A204.1 (cell line): ENCODE data around the gene ESF1.

ENCODE experiments used
- FAIRE-seq: peaks from 2 replicates; lab custom pipeline; 2012; peaks lifted over from hg19 to GRCh38; lab: Jason Lieb, UNC

The ESF1 gene, protein sequence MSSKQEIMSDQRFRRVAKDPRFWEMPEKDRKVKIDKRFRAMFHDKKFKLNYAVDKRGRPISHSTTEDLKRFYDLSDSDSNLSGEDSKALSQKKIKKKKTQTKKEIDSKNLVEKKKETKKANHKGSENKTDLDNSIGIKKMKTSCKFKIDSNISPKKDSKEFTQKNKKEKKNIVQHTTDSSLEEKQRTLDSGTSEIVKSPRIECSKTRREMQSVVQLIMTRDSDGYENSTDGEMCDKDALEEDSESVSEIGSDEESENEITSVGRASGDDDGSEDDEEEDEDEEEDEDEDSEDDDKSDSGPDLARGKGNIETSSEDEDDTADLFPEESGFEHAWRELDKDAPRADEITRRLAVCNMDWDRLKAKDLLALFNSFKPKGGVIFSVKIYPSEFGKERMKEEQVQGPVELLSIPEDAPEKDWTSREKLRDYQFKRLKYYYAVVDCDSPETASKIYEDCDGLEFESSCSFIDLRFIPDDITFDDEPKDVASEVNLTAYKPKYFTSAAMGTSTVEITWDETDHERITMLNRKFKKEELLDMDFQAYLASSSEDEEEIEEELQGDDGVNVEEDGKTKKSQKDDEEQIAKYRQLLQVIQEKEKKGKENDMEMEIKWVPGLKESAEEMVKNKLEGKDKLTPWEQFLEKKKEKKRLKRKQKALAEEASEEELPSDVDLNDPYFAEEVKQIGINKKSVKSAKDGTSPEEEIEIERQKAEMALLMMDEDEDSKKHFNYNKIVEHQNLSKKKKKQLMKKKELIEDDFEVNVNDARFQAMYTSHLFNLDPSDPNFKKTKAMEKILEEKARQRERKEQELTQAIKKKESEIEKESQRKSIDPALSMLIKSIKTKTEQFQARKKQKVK

DNA sequence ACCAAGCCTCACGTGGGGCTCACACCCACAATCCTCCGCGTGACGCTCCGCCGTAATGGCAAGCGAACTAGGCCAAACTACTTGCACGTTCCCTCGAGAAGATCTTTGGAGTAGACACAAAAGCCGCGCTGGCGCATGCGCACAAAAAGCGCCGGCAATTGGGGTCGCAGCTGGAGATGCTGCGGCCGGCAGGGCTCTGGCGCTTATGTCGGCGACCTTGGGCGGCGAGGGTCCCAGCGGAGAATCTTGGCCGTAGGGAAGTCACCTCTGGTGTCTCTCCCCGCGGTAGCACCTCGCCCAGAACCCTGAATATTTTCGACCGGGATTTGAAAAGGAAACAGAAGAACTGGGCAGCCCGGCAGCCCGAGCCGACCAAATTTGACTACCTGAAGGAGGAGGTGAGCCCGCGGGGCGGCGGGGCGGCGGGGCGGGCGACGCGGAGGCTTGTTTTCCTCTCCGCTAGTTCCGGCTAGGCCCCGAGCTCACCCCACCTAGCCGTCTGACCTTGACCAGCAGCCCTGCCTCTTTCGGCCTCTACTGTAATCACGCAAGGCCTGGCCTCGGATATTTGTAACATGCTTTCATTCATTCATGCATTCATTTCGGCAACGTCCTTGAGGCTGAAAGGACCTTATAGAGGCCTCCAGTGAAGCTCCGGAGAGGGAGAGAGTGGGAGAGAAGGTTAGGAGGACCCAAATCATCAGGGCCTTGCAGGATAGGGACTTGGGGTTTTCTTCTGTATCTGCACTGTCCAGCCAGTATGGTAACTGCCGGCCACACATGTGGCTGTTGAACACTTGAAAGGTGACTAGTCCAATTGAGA is at the start of gene ESF1, which contains the start of gene NDUFAF5:
TSS of gene ESF1 (minus strand) at position 27 of the 823 bp plus-strand sequence. CDS start 1,779 bp downstream, outside the sequence.
TSS of gene NDUFAF5 (plus strand) at position 136 of the 823 bp plus-strand sequence. CDS start at position 177, 41 bp downstream.
- peak; percentile 82 for FAIRE-seq

DNA sequence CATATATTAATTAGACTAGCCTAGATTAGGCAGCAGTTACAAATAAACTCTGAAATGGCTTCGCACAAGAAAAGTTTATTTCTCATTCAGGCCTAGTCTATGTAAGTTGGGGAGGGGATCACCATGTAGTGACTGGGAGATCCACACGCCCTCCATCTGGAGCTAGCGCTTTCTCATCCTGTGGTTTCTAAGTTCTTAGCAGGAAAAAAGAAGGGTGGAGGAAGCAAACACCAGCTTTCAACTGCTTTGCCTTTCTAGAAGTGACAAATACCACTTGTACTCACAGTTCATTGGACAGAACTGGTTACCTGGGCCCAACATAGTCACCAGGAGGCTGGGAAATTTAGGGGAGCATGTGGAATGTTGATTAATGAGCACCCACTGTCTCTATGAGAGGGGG is 46.8 kb upstream of the ESF1 start:
- FAIRE-seq, result no peak

DNA sequence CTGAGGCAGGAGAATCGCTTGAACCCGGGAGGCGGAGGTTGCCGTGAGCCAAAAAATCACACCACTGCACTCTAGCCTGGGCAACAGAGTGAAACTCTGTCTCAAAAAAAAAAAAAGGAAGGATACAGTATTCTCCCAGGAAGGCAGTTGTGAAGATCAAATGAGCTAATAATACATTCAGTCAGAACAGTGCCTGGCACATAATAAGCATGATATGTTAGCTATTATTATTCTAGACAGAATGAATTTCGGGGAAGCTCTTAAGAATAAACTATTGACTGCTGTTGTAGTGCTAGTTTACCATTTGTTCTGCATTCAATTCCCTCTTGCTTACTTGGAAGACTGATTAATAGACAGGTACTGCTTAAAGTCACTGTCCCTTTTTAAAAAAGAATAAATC is 40.7 kb upstream of the ESF1 start:
- FAIRE-seq, result no peak

DNA sequence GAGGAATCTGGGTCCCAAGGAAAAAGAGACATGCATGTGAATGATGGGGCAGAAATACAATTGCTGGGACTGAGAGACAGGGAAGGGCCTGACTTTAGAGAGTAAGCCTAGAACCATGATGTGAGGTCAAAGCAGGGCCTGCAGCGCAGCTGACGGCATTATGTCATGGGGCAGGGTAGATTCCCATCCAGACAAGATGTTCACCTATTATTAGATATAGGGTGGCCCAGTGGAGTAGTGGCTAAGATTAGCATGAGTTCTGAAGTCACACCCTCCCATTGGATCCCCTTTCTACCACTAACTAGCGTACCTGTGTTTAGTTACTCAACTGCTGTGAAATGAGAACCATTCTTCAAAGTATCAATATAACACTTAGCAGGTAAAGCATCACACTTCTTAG is 39.7 kb upstream of the ESF1 start:
- FAIRE-seq, result no peak

DNA sequence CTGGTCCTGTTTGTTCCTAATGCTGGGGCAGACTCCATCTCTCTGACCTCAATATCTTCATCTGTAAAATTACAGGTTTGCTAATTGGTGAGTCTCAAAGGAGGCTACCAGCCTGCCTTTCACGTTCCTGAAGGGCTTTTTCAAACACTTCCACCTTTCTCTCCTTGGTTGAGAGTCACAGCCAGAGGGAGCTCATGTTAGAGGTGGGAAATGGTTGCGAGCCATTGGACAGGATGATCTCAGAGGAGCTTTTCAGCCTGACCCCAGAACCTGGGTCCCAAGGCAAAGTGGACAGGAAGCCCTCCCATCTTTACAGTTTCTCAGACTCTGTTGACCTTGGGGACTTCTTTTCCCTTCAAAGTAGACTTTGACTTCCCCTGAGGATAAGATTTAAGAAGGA is 37.7 kb upstream of the ESF1 start:
- no peak for FAIRE-seq

DNA sequence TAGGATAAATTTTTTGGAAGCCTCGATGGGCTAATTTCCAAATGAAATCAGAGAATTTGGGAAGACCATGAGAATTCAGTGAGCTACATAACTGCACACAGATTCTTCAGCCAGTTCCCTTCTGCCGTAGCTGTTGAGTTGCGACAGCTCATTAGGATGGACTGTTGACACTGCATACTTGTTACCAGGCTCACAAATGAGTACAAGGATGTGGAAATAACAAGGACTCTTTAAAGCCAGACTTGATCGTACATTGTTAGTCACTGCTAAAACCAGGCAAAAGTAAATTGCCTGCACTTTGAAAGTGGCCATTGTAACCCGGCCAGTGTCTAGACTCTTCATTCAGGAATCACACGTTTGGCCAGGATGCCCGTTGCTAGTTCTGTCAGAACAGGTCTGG is 37.2 kb upstream of the ESF1 start:
- no peak for FAIRE-seq

DNA sequence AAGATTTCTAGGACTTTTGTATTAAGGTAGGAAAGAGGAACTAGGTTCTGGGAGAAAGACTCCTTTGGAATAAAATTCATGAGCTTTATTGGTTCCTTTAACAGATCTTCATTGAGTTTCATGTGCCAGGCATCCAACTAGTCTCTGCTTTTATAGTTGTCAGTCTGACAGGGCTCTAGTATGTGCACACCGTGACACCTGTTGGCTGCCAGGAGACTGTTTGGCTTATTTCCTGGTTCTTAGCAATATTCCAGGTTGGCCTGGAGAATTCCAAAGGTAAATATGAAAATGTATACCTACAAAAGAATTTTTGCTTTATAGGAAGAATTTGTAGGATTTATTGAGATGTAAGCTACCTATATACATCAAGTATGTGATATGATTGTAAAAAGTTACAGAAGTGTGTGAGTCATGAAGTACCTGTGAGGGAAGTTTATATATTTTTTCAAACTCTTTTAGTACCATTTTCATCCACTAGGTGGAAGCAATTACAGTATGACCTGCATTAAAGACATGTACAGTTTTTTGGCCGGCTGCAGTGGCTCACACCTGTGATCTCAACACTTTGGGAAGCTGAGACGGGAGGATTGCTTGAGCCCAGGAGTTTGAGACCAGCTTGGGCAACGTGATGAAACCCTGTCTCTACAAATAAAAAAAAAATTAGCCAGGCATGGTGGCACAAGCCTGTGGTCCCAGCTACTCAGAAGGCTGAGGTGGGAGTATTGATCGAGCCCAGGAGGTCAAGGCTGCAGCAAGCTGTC is 35.3 kb upstream of the ESF1 start:
- peak; percentile 90 for FAIRE-seq

DNA sequence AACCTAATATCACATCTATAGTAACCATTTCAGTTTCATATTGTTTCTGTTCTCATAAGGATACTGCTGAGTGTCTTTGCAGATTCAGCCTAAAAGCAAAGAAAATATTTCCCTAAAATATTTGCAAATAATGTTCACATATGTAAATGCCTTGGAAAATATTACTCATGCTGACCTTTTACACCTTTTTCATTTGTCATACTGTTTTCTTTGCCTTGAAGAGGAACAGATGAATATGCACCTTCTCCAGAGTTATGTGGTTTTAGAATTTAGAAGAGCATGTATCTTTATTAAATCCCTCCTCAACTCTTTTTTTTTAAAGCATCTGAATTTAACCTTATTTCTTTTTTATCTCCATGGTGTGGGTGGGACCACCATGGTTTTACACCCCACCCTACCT is 32.6 kb upstream of the ESF1 start:
- FAIRE-seq, result no peak

DNA sequence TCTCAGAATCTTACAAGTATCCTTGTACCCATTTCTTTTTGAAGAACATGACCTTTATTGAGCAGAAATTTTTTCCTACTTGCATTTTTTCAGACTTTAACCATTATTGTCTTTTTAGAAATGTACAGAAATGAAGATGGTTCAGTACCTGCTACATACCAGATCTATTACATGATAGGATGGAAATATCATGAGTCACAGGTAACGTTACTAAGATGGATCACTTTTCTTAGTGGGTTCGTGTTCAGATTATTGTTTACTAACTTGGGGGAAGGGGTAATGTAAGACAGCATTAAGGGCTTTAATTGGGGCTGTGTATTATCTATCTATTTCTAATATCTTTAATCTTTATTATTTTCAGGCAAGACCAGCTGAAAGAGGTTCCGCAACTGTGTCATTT is 32.0 kb upstream of the ESF1 start:
- no peak for FAIRE-seq

DNA sequence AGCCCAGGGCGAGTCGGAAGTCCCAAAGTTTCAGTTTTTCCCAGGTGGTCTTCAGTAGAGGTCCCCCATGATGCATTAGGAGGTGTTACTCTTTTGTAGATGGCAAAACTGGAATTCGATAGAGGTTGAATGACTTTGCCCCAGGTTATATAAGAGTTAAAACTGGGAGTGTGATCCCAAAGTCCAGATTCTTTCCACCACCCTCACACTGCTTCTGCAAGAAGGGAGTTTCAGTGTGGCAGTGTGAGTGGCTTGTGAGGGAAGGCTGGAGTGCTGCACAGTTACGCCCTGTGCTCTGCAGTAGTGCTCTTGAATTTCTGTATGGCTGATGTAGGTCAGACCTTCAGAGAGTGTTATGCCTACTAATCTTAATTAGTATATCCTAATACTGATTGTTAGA is 30.0 kb upstream of the ESF1 start:
- FAIRE-seq, result no peak

DNA sequence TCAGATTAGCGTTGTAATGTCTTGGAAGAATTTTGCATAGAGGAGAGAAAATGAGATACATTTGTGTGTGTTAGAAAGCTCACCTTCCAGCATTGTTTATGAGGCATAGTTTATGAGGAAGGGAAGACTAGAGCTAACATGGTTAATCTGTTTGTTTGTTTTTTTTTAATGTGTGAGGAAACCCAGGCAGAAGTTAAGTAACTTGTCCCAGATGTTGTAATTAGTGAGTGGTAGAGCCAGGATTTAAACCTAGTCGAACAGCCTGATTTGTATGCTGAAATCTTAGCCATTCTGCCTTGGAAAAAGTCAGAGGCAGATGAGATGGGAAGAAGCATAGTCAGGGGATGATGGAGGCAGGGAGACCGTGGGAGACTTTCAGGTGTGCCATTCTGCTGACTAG is 29.2 kb upstream of the ESF1 start:
- no peak for FAIRE-seq

DNA sequence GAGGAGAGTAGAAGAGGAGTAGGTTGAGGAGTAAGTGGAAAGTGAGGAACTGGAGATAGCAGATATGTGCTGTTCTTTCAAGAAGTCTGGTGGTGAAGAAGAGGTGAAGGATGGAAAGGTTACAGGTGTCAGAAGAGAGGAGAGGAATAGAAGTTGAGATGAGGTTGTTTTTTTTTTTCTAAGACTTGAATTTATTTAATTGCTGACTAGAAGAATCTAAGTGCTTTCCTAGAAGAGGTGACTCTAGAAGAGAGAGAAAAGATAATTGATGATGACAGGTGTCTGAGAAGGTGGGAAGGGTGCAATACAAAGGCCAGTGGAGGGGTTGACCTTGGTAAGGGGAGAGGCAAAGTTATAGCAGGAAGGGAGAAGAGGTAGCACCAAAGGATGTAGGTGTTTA is 25.7 kb upstream of the ESF1 start:
- no peak for FAIRE-seq

DNA sequence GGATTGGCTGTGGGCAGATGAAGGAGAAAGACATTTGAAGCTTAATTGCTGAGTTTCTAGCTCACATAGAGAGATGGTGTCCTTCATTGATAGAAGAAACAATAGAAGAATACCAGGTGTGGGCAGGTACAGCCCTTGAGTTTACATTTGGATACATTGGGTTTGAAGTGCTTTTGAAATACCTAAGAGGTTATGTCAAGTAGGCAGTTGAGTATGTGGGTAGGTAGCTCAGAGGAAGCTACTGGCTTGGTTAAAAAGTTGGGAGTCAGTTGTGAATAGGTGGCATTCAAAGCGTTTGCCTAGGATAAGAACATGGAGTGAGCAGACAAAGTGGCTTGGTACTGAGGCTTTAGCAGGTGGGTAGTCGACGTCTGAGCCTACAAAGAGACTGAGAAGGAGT is 25.1 kb upstream of the ESF1 start:
- FAIRE-seq, result no peak

DNA sequence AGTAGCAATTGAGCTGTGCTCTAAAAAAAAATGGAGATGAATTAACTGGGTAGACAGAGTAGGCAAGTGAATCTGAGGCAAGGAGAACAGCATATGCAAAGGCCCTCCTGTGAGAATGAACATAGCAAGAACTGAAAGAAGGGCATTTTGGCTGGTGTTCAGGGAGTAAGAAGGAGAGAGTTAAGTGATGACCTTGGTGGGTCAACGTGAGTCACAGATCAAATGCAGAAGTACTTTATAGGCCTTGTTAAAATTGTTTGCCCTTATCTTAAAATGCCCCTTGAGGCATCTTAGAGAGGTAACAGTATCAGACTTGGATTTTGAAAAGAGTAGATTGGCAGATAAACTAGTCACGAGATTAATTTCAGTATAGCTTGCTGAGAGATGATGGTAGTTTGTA is 24.7 kb upstream of the ESF1 start:
- no peak for FAIRE-seq

DNA sequence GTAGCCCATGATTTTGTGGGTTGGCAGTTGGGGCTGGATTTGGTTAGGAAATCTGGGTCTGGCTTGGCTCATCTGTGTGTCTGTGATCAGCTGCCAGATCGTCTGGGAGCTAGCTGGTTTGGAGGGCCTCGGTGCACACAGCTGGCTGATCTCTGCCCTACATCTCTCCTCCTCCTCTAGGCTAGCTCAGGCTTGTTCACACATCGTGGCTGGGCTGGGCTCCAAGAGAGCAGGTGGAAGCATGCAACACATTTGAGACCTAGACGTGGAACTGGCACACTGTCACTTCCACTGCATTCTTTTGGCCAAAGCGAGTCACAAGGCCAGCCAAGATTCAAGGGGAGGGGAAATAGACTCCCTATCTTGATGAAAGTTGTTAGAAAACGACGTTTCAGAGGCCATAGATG is 16.0 kb upstream of the ESF1 start:
- FAIRE-seq, result no peak

DNA sequence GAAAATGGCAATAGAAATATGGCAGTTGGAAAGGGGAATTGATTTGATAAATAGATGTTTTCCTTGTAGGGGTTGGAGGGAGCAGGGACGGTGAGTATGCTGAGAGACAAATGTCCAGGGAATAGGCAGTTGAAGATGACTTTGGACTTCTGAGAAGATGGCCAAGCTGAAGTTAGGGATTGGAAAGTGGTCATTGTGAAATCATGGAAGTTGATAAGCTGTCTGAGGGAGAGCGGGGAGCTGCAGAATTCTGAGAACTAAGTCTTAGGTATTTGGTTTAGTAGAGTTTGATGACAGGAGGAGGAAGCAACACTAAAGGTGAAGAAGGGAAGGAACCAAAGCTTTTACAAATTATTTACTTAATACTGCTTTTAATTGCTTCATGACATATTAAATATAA is 15.3 kb upstream of the ESF1 start:
- FAIRE-seq, result no peak

DNA sequence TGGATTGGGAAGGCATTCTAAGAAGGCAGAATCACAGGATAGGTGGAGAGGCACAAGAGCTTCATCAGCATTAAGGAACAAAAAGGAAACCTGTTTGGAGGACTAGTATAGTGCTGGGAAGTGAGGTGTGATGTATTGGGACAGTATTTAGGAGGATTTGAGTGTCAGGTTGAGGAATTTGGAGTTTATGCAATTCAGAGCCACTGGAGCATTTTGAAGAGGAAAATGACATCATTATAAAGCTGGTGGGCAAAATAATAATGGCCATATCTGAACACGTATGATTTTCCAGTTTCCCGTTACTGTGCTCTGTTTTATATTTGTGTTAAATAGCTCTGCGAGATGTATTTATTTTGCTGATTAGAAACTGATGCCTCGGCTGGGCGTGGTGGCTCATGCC is 14.3 kb upstream of the ESF1 start:
- FAIRE-seq, result no peak

DNA sequence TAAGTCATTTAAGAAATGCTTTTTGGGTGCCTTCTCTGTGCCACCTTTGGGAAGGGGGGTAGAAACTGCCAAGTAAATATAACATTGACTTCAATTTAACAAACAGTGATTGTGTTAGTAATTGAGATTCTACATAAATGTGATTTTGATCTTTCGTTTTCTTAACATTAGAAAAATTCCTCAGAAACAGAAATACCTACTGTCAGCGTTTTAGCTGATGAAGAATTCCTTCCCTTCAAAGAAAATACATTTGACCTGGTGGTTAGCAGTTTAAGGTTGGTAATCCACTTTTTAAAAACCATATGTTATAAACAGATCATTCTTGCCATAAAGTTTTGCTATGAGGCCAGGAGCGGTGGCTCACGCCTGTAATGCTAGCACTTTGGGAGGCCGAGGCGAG is 9.9 kb upstream of the ESF1 start:
- FAIRE-seq, result no peak

DNA sequence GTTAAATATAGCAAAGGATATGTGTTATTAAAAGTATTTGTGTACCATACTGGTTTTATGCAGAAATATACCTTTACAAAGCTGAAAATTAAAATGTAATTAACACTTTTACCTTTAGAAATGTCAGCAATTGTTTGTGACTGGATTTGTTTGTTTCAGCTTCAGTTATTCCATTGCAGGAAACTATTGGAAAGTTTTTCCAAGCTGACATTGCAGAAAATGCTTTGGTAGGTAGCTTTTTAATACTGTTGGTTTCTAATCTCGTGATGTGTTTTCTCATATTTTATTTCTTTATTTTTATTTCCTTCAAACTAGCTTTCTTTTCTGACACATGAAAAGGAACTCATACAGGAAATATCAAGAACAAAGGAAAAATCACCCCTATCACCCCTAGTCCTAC is 8.3 kb upstream of the ESF1 start:
- FAIRE-seq, result no peak

DNA sequence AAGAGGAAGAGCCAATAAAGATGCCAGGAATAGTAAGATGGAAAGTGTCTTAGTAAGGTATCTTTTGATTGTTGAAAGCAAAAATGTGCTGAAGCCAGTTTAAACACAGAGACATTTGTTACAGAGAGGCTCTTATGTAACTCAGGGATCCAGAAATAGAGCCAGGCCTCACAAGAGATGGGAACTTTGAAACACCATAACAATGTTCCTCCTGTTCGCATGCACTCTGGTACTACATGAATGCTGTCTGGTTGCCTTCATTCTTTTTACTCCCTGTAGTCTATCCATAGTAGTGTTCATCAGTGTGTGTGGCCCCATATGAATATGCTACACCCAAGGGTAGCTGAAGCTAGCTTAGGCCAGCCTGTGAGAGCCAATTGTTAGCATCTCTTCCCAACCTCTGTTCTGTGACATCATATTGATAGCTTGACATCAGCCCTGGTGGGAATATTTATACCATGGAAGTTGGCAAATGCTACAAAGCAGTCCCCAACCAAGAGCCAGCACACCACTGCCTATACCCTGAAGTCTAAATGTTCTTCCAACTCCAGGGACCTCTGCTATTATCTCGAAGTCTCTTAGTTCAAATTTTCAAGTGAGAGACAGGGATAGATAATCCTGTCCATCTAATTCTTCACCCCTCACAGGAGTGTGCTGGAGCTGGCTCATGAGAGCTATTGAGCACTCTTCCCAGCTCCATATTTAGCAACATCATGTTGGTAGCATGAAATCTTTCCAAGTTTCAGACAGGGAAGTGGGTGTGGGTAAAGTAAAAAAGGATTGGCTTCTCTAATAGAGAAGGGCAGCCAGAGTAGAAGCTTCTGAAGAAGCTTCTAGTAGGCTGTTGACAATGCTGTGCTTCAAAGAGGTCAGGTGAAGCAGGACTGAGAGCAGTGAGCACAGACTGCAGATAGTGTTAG is 7.1 kb upstream of the ESF1 start:
- FAIRE-seq, result no peak

DNA sequence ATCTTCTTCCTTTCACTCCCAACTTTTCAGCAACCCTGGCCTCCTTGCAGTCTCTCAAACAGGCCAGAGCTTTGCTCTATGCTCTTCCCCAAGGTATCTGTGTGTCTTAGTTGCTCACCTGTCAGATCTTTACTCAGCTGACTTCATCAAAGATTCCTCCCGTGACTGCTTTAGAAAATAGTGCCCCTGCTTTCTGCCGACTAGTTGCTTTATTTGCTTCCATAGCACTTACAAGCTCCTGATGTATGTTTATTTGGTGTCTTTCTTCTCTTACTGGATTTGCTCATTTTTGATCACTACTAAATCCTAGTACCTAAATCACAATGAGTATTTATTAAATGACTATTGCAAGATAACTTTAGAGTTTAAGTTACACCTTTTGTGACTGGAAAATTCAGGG is 6.0 kb upstream of the ESF1 start:
- no peak for FAIRE-seq
